K562 (cell line): ENCODE measurements around the gene TXN2.

Experiments
- ASH1L ChIP-seq: fragments of 450-650 bp; IDR thresholded peaks from 2 replicates; pipeline ENCODE4 v1.6.1; 2018; ENCODE audit warnings: borderline replicate concordance, mild to moderate bottlenecking, low read depth; ENCODE audit not compliant: partially characterized antibody
- FOXK2 ChIP-seq, 2 experiments: fragments of 450-650 bp; IDR thresholded peaks in 1 of 2; conservative IDR thresholded peaks in 1 of 2; 2 replicates each; pipeline ENCODE4 v1.6.1; 2016; ENCODE audit warnings: low read depth in 2 of 2, mild to moderate bottlenecking in 1 of 2
- KLF13 ChIP-seq: fragments of 450-650 bp; IDR thresholded peaks from 2 replicates; pipeline ENCODE4 v1.6.1; 2016; ENCODE audit warnings: missing genetic modification characterization, low read depth, mild to moderate bottlenecking, missing compliant biosample characterization, moderate library complexity, borderline replicate concordance
- POLR2A ChIP-seq: fragments of 450-650 bp; conservative IDR thresholded peaks from 2 replicates; pipeline ENCODE4 v1.6.1; 2016
- SREBF1 ChIP-seq: fragments of 150-350 bp; IDR thresholded peaks from 2 replicates; pipeline ENCODE4 v1.6.1; 2014; ENCODE audit warnings: antibody characterized with exemption, low read depth, low read length, borderline replicate concordance

- TF ChIP-seq KLF13 (tag) (no peak), SREBF1 (no peak), FOXK2 (conservative IDR thresholded peaks at IDR 0.05 in 1 of 2, IDR thresholded peaks at IDR 0.05 in 1 of 2; ENCODE audit: low read depth in 2 of 2) (no peak), ASH1L (no peak), POLR2A (no peak)
Observed at GRCh38 chr22:36522662-36523061, 41.2 kb upstream of the TXN2 start.
